Measurements from ENCODE around the gene CCL4.

DNA sequence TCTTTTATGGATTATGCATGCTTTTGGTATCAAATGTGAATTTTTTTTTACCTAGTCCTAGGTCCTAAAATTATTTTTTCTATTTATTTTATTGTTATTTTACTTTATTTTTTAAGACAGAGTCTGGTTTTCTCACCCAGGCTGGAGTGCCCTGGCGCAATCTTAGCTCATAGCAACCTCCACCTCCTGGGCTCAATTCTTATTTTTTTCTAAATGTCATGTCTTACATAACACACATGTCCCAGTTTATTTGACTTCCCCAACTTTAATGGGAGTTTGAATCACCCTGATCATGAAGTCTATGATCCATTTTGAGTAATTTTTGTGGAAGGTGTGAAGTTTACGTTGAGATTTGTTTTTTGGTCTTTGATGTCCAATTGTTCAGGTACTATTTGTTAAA lies 42.8 kb upstream of the CCL4 start:
- TF ChIP-seq POLR2A (IDR thresholded peaks at IDR 0.05): no peak
- TF ChIP-seq, protein P1, sequence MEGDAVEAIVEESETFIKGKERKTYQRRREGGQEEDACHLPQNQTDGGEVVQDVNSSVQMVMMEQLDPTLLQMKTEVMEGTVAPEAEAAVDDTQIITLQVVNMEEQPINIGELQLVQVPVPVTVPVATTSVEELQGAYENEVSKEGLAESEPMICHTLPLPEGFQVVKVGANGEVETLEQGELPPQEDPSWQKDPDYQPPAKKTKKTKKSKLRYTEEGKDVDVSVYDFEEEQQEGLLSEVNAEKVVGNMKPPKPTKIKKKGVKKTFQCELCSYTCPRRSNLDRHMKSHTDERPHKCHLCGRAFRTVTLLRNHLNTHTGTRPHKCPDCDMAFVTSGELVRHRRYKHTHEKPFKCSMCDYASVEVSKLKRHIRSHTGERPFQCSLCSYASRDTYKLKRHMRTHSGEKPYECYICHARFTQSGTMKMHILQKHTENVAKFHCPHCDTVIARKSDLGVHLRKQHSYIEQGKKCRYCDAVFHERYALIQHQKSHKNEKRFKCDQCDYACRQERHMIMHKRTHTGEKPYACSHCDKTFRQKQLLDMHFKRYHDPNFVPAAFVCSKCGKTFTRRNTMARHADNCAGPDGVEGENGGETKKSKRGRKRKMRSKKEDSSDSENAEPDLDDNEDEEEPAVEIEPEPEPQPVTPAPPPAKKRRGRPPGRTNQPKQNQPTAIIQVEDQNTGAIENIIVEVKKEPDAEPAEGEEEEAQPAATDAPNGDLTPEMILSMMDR (IDR thresholded peaks at IDR 0.05): no peak
